Measurements from ENCODE around the gene FRMD5.

GRCh38 chr15:43922021-43922420 is 273.1 kb downstream of the FRMD5 start:
- no peak for TF ChIP-seq POLR2A (IDR thresholded peaks at IDR 0.05)
- TF ChIP-seq CTCF (IDR thresholded peaks at IDR 0.05), result no peak

All from lower leg skin (tissue), 3 donors.